H9 (cell line): ENCODE data around the gene NTRK2. TPM values are rescaled to one million over a fixed set of nuclear protein-coding genes. Genes with fewer than 3 reads are reported as not detected.

ENCODE experiments used
- DNase-seq: peaks from one replicate; pipeline ENCODE4 v3.0.0-alpha.2; 2017
- H2AFZ ChIP-seq: one replicate; pipeline ENCODE4 v1.6.1; 2013; ENCODE audit warnings: mild to moderate bottlenecking, low read length, control low read depth, moderate library complexity
- H2AK5ac ChIP-seq: 2 replicates; pipeline ENCODE4 v1.6.1; 2013; ENCODE audit warnings: low read length, control low read depth, mixed read lengths; ENCODE audit not compliant: insufficient read length
- H2BK120ac ChIP-seq: one replicate; pipeline ENCODE4 v1.6.1; 2013; ENCODE audit warnings: low read depth, mild to moderate bottlenecking, low read length, control low read depth, inconsistent platforms; ENCODE audit not compliant: poor library complexity, severe bottlenecking
- H2BK12ac ChIP-seq: 2 replicates; pipeline ENCODE4 v1.6.1; 2013; ENCODE audit warnings: low read length, control low read depth, mixed read lengths, low read depth; ENCODE audit not compliant: insufficient read length
- H2BK15ac ChIP-seq: 2 replicates; pipeline ENCODE4 v1.6.1; 2013; ENCODE audit warnings: low read depth, low read length, control low read depth
- H2BK20ac ChIP-seq: one replicate; pipeline ENCODE4 v1.6.1; 2013; ENCODE audit warnings: low read depth, mild to moderate bottlenecking, low read length, control low read depth, inconsistent platforms; ENCODE audit not compliant: poor library complexity, severe bottlenecking
- H2BK5ac ChIP-seq: 2 replicates; pipeline ENCODE4 v1.6.1; 2013; ENCODE audit warnings: low read length, control low read depth, mixed read lengths; ENCODE audit not compliant: insufficient read length
- H3K14ac ChIP-seq: 2 replicates; pipeline ENCODE4 v1.6.1; 2013; ENCODE audit warnings: low read length, control low read depth; ENCODE audit not compliant: insufficient read depth
- H3K18ac ChIP-seq: 2 replicates; pipeline ENCODE4 v1.6.1; 2013; ENCODE audit warnings: low read depth, mild to moderate bottlenecking, mixed read lengths, low read length, control low read depth; ENCODE audit not compliant: insufficient read length
- H3K23ac ChIP-seq: 2 replicates; pipeline ENCODE4 v1.6.1; 2013; ENCODE audit warnings: low read length, control low read depth, mixed read lengths, low read depth; ENCODE audit not compliant: insufficient read length
- H3K23me2 ChIP-seq: 2 replicates; pipeline ENCODE4 v1.6.1; 2013; ENCODE audit warnings: low read depth, mild to moderate bottlenecking, mixed read lengths, low read length, control low read depth; ENCODE audit not compliant: insufficient read length, poor library complexity, severe bottlenecking
- H3K27ac ChIP-seq: 2 replicates; pipeline ENCODE4 v1.5.1; 2013; ENCODE audit warnings: low read length, control low read depth, mixed read lengths, low read depth; ENCODE audit not compliant: insufficient read length
- H3K27me3 ChIP-seq: 2 replicates; pipeline ENCODE4 v1.6.1; 2013; ENCODE audit warnings: low read length, control low read depth, inconsistent platforms; ENCODE audit not compliant: insufficient read depth
- H3K4ac ChIP-seq: 2 replicates; pipeline ENCODE4 v1.6.1; 2013; ENCODE audit warnings: low read depth, mild to moderate bottlenecking, control low read depth, inconsistent platforms, low read length, moderate library complexity
- H3K4me1 ChIP-seq: 2 replicates; pipeline ENCODE4 v1.6.1; 2013; ENCODE audit warnings: low read length, control low read depth, inconsistent platforms; ENCODE audit not compliant: insufficient read depth
- H3K4me2 ChIP-seq: 2 replicates; pipeline ENCODE4 v1.6.1; 2013; ENCODE audit warnings: low read length, control low read depth, mixed read lengths; ENCODE audit not compliant: insufficient read length, insufficient read depth
- H3K56ac ChIP-seq: 2 replicates; pipeline ENCODE4 v1.6.1; 2013; ENCODE audit warnings: low read depth, mild to moderate bottlenecking, mixed read lengths, low read length, control low read depth; ENCODE audit not compliant: insufficient read length
- H3K79me1 ChIP-seq: 2 replicates; pipeline ENCODE4 v1.6.1; 2013; ENCODE audit warnings: low read depth, mild to moderate bottlenecking, moderate library complexity, low read length, control low read depth, inconsistent platforms; ENCODE audit not compliant: insufficient read depth, poor library complexity, severe bottlenecking
- H3K79me2 ChIP-seq: 2 replicates; pipeline ENCODE4 v1.6.1; 2013; ENCODE audit warnings: low read length, control low read depth, inconsistent platforms; ENCODE audit not compliant: insufficient read depth
- H3K9ac ChIP-seq: 2 replicates; pipeline ENCODE4 v1.6.1; 2013; ENCODE audit warnings: low read length, control low read depth, mixed read lengths; ENCODE audit not compliant: insufficient read length; ENCODE audit errors: extremely low read depth
- H3K9me3 ChIP-seq: one replicate; pipeline ENCODE4 v1.6.1; 2013; ENCODE audit warnings: low read depth, low read length, inconsistent platforms; ENCODE audit not compliant: control insufficient read depth
- H3T11ph ChIP-seq: one replicate; pipeline ENCODE4 v1.6.1; 2013; ENCODE audit warnings: mild to moderate bottlenecking, low read length, control low read depth, inconsistent platforms
- H4K20me1 ChIP-seq: one replicate; pipeline ENCODE4 v1.6.1; 2013; ENCODE audit not compliant: control insufficient read depth, insufficient read length, insufficient read depth
- H4K5ac ChIP-seq: 2 replicates; pipeline ENCODE4 v1.6.1; 2013; ENCODE audit warnings: low read depth, mild to moderate bottlenecking, mixed read lengths, low read length, control low read depth; ENCODE audit not compliant: insufficient read length
- H4K8ac ChIP-seq: replicated peaks from 2 replicates; pipeline ENCODE4 v1.6.1; 2013; ENCODE audit warnings: low read length, control low read depth, mixed read lengths, low read depth; ENCODE audit not compliant: insufficient read length
- H4K91ac ChIP-seq: 2 replicates; pipeline ENCODE4 v1.6.1; 2013; ENCODE audit warnings: low read depth, mild to moderate bottlenecking, moderate library complexity, mixed read lengths, low read length, control low read depth; ENCODE audit not compliant: insufficient read length
- H3K27ac Mint-ChIP-seq, 3 experiments: 2 replicates in 2 of 3; 3 replicates in 1 of 3; pipeline ENCODE4 v1.8.0; 2020 to 2021; ENCODE audit warnings: mixed read lengths in 3 of 3, mild to moderate bottlenecking in 1 of 3, moderate library complexity in 1 of 3
- H3K27me3 Mint-ChIP-seq: 2 replicates; pipeline ENCODE4 v1.8.0; 2021; ENCODE audit warnings: low read depth, mild to moderate bottlenecking, moderate library complexity, mixed read lengths
- H3K36me3 Mint-ChIP-seq, 3 experiments: 2 replicates in 2 of 3; 3 replicates in 1 of 3; pipeline ENCODE4 v1.8.0; 2020 to 2021; ENCODE audit warnings: low read depth in 3 of 3, mixed read lengths in 3 of 3; ENCODE audit not compliant: insufficient read depth in 1 of 3
- H3K4me1 Mint-ChIP-seq, 2 experiments: 2 replicates each; pipeline ENCODE4 v1.8.0; 2020; ENCODE audit warnings: mixed read lengths in 2 of 2
- H3K4me3 Mint-ChIP-seq, 2 experiments: 2 replicates in 1 of 2; 3 replicates in 1 of 2; pipeline ENCODE4 v1.8.0; 2020 to 2021; ENCODE audit warnings: mild to moderate bottlenecking in 2 of 2, mixed read lengths in 2 of 2, moderate library complexity in 1 of 2
- H3K9me3 Mint-ChIP-seq, 2 experiments: 2 replicates in 1 of 2; 3 replicates in 1 of 2; pipeline ENCODE4 v1.8.0; 2020; ENCODE audit warnings: mild to moderate bottlenecking in 2 of 2, mixed read lengths in 2 of 2, moderate library complexity in 1 of 2
- CTCF ChIP-seq: fragments of 200-600 bp; sonication (generic); conservative IDR thresholded peaks from 3 replicates; pipeline ENCODE4 v1.8.0; 2021; ENCODE audit warnings: antibody characterized with exemption, mild to moderate bottlenecking
- WGBS: extraction: QIAGEN DNeasy Blood & Tissue Kit; methylation state at CpG from one replicate; pipeline ENCODE4 v1.1.7; 2013; ENCODE audit warnings: missing lambda C conversion rate, low lambda C conversion rate, mixed read lengths; ENCODE audit not compliant: insufficient read length; ENCODE audit errors: extremely low coverage; 5-methylcytosine and 5-hydroxymethylcytosine counted together
- total RNA-seq: library from RNA; stranded (reverse); gene quantifications from 2 replicates; pipeline ENCODE4 v1.2.1, GENCODE V29; 2021

NTRK2 gene
- total RNA-seq, 1 experiment from 2014 or later: 0.02 TPM

GRCh38 chr9:84655447-84655846, 14.1 kb upstream of the NTRK2 start:
- Histone ChIP-seq H2AFZ (no peak overlapping the region), H3K18ac (no peak overlapping the region), H3T11ph (no peak overlapping the region), H2BK120ac (no peak overlapping the region), H2BK20ac (no peak overlapping the region), H2AK5ac (no peak overlapping the region), H2BK5ac (no peak overlapping the region), H3K4ac (no peak overlapping the region), H3K4me2 (no peak overlapping the region), H3K14ac (no peak overlapping the region), H3K23me2 (no peaks in the 10 kb centered on the region), H3K27ac (no peak overlapping the region), H3K23ac (no peak overlapping the region), H4K8ac (no peak overlapping the region), H3K27me3 (no peaks in the 10 kb centered on the region), H3K79me1 (no peaks in the 10 kb centered on the region), H4K20me1 (no peaks in the 10 kb centered on the region), H4K5ac (no peak overlapping the region), H3K9me3 (no peaks in the 10 kb centered on the region), H3K56ac (no peak overlapping the region), H4K91ac (no peak overlapping the region), H3K4me1 (no peaks in the 10 kb centered on the region), H3K79me2 (no peaks in the 10 kb centered on the region), H2BK12ac (no peak overlapping the region), H2BK15ac (no peak overlapping the region), H3K9ac (no peak overlapping the region)
- Mint-ChIP-seq H3K36me3 (no peaks in the 10 kb centered on the region), H3K4me1 (no peaks in the 10 kb centered on the region), H3K4me3 (no peak overlapping the region), H3K27ac (no peak overlapping the region), H3K9me3 (no peaks in the 10 kb centered on the region), H3K27me3 (peaks cover 5% of the 10 kb centered on the region)
- no CpG with 5 or more reads among the region's 5 CpGs for WGBS
- DNase-seq: no peak
- no peak for TF ChIP-seq CTCF
